Suprapubic skin (tissue), 4 donors: Measurements from ENCODE around the gene CHN2. TPM values are rescaled to one million over a fixed set of nuclear protein-coding genes. Genes with fewer than 3 reads are reported as not detected.

ENCODE experiments used
- DNase-seq, 2 donors: peaks; one replicate each; pipeline ENCODE4 v3.0.0-alpha.2; 2019; ENCODE audit warnings: low spot score in 2 of 2
- H3K27ac ChIP-seq: fragments of 200-600 bp; sonication (generic); one replicate; pipeline ENCODE4 v1.5.1; 2019
- H3K27me3 ChIP-seq: fragments of 200-600 bp; sonication (generic); one replicate; pipeline ENCODE4 v1.5.1; 2019
- H3K36me3 ChIP-seq: fragments of 200-600 bp; sonication (generic); one replicate; pipeline ENCODE4 v1.5.1; 2019
- H3K4me1 ChIP-seq: fragments of 200-600 bp; sonication (generic); one replicate; pipeline ENCODE4 v1.5.1; 2019
- H3K4me3 ChIP-seq: fragments of 200-600 bp; sonication (generic); one replicate; pipeline ENCODE4 v1.5.1; 2019; ENCODE audit warnings: mild to moderate bottlenecking
- H3K9me3 ChIP-seq: fragments of 200-600 bp; sonication (generic); one replicate; pipeline ENCODE4 v1.5.1; 2019
- CTCF ChIP-seq, 2 donors: fragments of 200-600 bp in 1 of 2; fragments of 450-650 bp in 1 of 2; sonication (generic) in 1 of 2; IDR thresholded peaks; one replicate each; pipeline ENCODE4 v1.5.1; 2016 to 2019; ENCODE audit warnings: antibody characterized with exemption in 2 of 2, mild to moderate bottlenecking in 1 of 2, moderate library complexity in 1 of 2
- EP300 ChIP-seq: sonication (generic); formaldehyde crosslinking; IDR thresholded peaks from one replicate; pipeline ENCODE4 v1.6.1; 2017; ENCODE audit warnings: antibody characterized with exemption
- POLR2A ChIP-seq, 2 donors: fragments of 450-650 bp; IDR thresholded peaks; one replicate each; pipeline ENCODE4 v1.6.1; 2017; ENCODE audit warnings: antibody characterized with exemption in 2 of 2, mild to moderate bottlenecking in 2 of 2, moderate library complexity in 2 of 2
- POLR2AphosphoS5 ChIP-seq, 3 donors: sonication (generic); formaldehyde crosslinking; IDR thresholded peaks; one replicate each; pipeline ENCODE4 v1.6.1; 2017; ENCODE audit warnings: antibody characterized with exemption in 3 of 3
- WGBS: methylation state at CpG from one replicate; pipeline ENCODE4 v1.1.5; 2018; 5-methylcytosine and 5-hydroxymethylcytosine counted together
- total RNA-seq, 4 donors: library from RNA; depleted of rRNA; stranded (reverse); fragments of >200 nt; gene quantifications; one replicate each; pipeline ENCODE4 v1.1.0, GENCODE V29; 2016

CHN2 gene
- total RNA-seq, 4 donors from 2014 or later, result 3.3 to 9.6 (median 6.2) TPM

DNA sequence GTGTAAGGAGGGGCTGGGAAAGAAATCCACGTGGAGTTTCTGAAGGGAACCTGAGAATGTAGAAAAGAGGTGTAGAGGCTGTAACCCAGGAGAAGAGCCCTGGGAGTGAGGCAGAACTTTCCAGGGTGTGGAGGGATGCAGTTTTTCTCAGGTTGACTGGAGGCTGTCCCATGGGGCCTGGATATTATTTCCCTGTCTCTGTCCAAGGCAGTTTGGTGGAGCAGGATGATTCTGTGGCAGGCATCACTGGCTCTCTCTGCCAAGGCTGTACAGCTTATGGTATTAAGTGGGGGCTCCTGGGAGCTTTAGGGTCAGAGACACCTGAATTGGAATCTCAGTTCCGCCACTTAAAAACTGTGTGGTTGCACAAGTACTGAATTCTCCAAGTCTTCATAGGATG is 81.6 kb downstream of the CHN2 start:
- DNase-seq, result no peak
- Histone ChIP-seq H3K4me1 (peaks cover 7% of the 10 kb centered on the region), H3K36me3 (no peaks in the 10 kb centered on the region), H3K4me3 (no peak overlapping the region), H3K27me3 (no peaks in the 10 kb centered on the region), H3K27ac (no peak overlapping the region), H3K9me3 (no peaks in the 10 kb centered on the region)
- TF ChIP-seq POLR2A (IDR thresholded peaks at IDR 0.05), result no peak
- WGBS, result 39% methylated on average over 2 of the region's 2 CpGs

DNA sequence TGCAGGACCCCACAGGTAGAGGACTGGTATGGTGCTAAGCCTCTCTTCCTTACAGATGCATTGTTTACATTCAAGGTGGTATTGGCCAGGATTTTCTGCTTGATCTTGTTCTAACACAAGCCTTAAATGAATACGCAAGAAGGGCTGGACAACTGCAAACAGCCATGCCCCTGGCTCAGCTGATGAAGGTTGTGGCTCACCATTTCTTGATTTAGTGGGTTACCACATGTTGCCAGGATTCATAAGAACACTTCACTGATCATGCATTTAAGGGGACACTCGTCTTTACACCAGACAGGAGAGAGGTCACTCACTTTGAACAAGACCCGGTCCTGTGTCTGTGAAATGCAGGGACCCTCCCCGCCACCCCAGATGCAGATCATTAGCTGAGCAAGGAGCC is 82.2 kb downstream of the CHN2 start:
- H3K27me3 ChIP-seq, result no peaks in the 10 kb centered on the region
- H3K27ac ChIP-seq, result no peak overlapping the region
- H3K4me3 ChIP-seq, result no peak overlapping the region
- peaks cover 11% of the 10 kb centered on the region for H3K4me1 ChIP-seq
- TF ChIP-seq CTCF (IDR thresholded peaks at IDR 0.05) (no peak), POLR2AphosphoS5 (IDR thresholded peaks at IDR 0.05) (no peak), EP300 (no peak), POLR2A (IDR thresholded peaks at IDR 0.05) (no peak)
- H3K36me3 ChIP-seq, result no peaks in the 10 kb centered on the region
- H3K9me3 ChIP-seq, result no peaks in the 10 kb centered on the region
- 90% methylated on average over 4 of the region's 4 CpGs for WGBS
- DNase-seq, result no peak

DNA sequence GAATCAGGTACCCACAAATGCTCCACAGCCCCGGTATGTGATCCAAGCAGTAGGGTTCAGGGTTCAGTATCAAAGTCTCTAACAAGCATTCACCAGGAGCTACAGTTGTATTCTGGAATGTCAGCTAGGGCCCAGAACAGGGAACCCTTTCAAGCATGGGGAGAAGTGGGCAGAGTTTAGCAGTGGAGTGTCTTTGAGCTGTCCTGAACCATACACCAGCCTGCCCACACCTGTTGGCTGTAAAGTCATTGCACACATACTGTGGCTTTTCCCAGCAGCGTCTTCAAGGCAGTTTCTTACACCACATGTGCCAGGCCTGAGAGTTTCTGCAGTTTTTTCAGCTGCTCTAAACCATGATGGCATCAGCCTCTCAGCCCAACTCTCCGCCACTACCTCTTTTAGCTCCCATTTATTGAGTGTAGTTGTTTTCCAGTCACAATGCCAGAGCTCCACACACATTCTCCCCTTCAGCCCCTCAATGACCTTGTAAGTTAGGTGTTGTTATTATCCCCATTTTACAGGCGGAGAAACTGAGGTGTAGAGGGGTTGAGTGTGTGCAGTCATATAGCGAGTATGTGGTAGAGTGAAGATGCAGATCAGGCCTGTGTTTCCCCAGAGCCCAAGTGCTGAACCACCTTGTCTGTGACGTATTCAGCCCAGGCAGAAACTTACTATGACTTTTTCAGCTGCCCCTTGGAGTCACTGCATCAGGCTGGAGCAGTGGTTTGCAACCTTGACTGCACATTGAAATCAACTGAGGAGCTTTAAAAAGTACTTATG is 83.1 kb downstream of the CHN2 start:
- DNase-seq, result no peak
- Histone ChIP-seq H3K9me3 (no peaks in the 10 kb centered on the region), H3K27ac (no peak overlapping the region), H3K27me3 (no peaks in the 10 kb centered on the region), H3K36me3 (no peaks in the 10 kb centered on the region), H3K4me3 (no peak overlapping the region), H3K4me1 (peaks cover 17% of the 10 kb centered on the region)
- TF ChIP-seq CTCF (IDR thresholded peaks at IDR 0.05) (no peak), EP300 (no peak), POLR2AphosphoS5 (IDR thresholded peaks at IDR 0.05) (no peak), POLR2A (IDR thresholded peaks at IDR 0.05) (no peak)
- 90% methylated on average over 6 of the region's 6 CpGs for WGBS

DNA sequence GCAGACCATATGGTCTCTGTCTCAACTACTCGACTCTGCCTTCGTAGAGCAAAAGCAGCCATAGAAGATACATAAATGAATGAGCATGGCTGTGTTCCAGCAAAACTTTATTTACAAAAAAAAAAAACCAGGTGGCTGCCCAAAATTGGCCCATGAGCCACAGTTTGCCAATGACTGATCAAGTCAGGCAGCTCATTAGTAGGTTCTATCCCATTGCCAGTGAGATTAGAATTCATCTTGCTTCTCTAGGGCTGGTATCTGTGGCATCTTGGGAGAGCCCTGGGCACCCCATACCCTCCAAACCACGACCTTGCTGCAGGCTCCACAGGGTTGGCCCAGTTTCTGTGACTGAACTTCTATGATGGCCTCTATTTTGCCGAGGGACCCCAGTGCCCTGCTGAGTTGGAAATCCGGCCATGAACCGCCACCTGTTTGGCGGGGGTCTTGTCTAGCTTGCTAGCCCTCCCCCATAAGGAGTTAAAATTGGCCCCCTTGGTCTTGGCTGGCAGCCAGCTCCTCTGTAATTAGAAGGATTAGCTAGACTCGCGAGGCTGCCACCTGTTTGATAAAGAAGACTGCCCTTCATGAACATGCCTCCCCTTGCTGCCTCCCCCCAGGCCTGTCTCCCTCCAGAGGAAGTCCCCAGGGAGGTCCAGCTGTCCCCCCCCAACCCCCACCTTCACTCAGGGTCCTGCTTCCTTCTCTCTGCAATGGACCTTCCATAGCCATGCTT is 83.9 kb downstream of the CHN2 start:
- no peak overlapping the region for H3K4me3 ChIP-seq
- H3K4me1 ChIP-seq, result peaks cover 22% of the 10 kb centered on the region
- H3K9me3 ChIP-seq, result no peaks in the 10 kb centered on the region
- TF ChIP-seq POLR2A (IDR thresholded peaks at IDR 0.05) (no peak), POLR2AphosphoS5 (IDR thresholded peaks at IDR 0.05) (no peak), EP300 (no peak), CTCF (IDR thresholded peaks at IDR 0.05) (no peak)
- no peaks in the 10 kb centered on the region for H3K36me3 ChIP-seq
- H3K27ac ChIP-seq, result no peak overlapping the region
- no peak for DNase-seq
- no peaks in the 10 kb centered on the region for H3K27me3 ChIP-seq
- 77% methylated on average over 9 of the region's 9 CpGs for WGBS

DNA sequence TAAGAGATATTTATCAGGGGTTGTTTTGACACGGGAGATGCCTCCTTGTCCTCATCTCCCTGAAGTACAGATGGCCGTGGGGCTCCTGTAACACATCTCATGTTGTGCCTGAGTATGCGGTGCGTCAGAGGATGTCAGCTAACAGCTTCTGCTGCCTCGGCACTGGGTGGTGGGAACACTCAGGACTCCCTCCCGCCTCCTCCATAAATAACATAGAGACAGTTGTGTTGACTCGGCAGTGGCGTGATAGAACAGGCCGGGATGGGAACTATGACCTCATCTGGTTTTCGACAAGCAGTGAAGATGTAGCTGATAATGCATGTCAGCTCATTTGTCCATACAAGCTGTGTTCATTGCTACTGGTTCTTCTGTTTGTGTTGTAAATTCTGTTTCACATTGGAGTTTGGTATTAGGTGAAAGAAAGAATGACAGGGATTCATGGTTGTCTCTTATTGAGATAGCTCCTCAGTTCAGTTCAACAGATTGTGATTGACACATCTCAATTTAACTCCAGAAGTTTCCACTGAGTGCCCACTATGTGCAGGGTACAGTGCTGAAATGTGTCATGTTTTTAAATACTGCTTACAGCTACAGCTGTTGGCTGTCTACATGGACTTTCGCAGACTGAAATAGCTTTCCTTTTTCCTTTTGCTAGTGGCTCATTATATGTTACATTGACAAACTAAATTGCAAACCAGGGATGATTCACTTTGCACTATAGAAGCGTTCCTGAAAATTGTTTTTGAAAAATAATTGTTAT is 87.4 kb downstream of the CHN2 start:
- Histone ChIP-seq H3K27ac (peak overlapping the region; percentile 11), H3K9me3 (no peaks in the 10 kb centered on the region), H3K27me3 (no peaks in the 10 kb centered on the region), H3K36me3 (no peaks in the 10 kb centered on the region), H3K4me1 (peaks cover 18% of the 10 kb centered on the region), H3K4me3 (no peak overlapping the region)
- DNase-seq, result no peak
- TF ChIP-seq CTCF (IDR thresholded peaks at IDR 0.05) (no peak), POLR2AphosphoS5 (IDR thresholded peaks at IDR 0.05) (peak in 1 of 3 donors; percentile 8)
- WGBS, result 31% methylated on average over 12 of the region's 12 CpGs
